ENCODE measurements around the gene NBL1.

NBL1 gene

GRCh38 chr1:19685994-19686393 lies 41.9 kb downstream of the NBL1 start:
- DNase-seq, result no peak
- Histone ChIP-seq H3K4me2 (ENCODE audit: low read length, poor library complexity, severe bottlenecking) (no peak overlapping the region), H2BK12ac (ENCODE audit: low read length in 2 of 2) (no peak overlapping the region), H3K4me3 (ENCODE audit: insufficient read depth in 1 of 2, low read depth in 1 of 2, low read length in 2 of 2) (no peak overlapping the region), H4K91ac (ENCODE audit: low read length) (no peak overlapping the region), H3K36me3 (ENCODE audit: control insufficient read depth in 1 of 2, insufficient read depth in 2 of 2, low read depth in 1 of 2, low read length in 2 of 2) (peaks cover 16 to 17% of the 10 kb centered on the region in 2 experiments), H3K4me1 (ENCODE audit: control insufficient read depth, insufficient read depth, low read depth, low read length) (peaks cover 5% of the 10 kb centered on the region), H3K9ac (ENCODE audit: low read length) (no peak overlapping the region), H3K9me3 (ENCODE audit: control insufficient read depth, low read length) (peaks cover 4% of the 10 kb centered on the region), H2BK15ac (ENCODE audit: low read depth, poor library complexity, severe bottlenecking) (no peak overlapping the region), H3K23ac (ENCODE audit: low read length in 2 of 2) (no peak overlapping the region), H3K27ac (ENCODE audit: low read length, poor library complexity, severe bottlenecking) (no peak overlapping the region), H3K27me3 (ENCODE audit: control insufficient read depth in 1 of 2, insufficient read depth in 1 of 2, low read length in 2 of 2) (no peaks in the 10 kb centered on the region), H4K8ac (ENCODE audit: low read length) (no peak overlapping the region), H2AFZ (ENCODE audit: low read depth, low read length) (no peak overlapping the region), H3K18ac (ENCODE audit: low read depth in 1 of 2, low read length in 2 of 2) (no peak overlapping the region), H3K4ac (ENCODE audit: low read depth in 1 of 2, low read length in 2 of 2) (no peak overlapping the region), H2BK120ac (ENCODE audit: low read depth, low read length) (no peak overlapping the region), H2BK5ac (ENCODE audit: low read depth, low read length, poor library complexity, severe bottlenecking) (no peak overlapping the region), H2AK5ac (ENCODE audit: low read length, severe bottlenecking) (no peak overlapping the region), H3K14ac (ENCODE audit: low read length in 2 of 2) (no peak overlapping the region), H3K79me1 (replicated peaks; ENCODE audit: low read length, poor library complexity, severe bottlenecking) (no peaks in the 10 kb centered on the region)
- 69% methylated on average over 7 of the region's 9 CpGs for WGBS

GRCh38 chr1:19687414-19687813 lies 43.3 kb downstream of the NBL1 start:
- WGBS, result 89% methylated on average over 1 of the region's 1 CpG
- H3K36me3 ChIP-seq (ENCODE audit: control insufficient read depth in 1 of 2, insufficient read depth in 2 of 2, low read depth in 1 of 2, low read length in 2 of 2), result peaks cover 16 to 24% of the 10 kb centered on the region in 2 experiments
- no peak overlapping the region for H2AK5ac ChIP-seq (ENCODE audit: low read length, severe bottlenecking)
- H4K91ac ChIP-seq (ENCODE audit: low read length), result no peak overlapping the region
- H3K27ac ChIP-seq (ENCODE audit: low read length, poor library complexity, severe bottlenecking), result no peak overlapping the region
- no peak overlapping the region for H2BK120ac ChIP-seq (ENCODE audit: low read depth, low read length)
- H3K9me3 ChIP-seq (ENCODE audit: control insufficient read depth, low read length), result peaks cover 4% of the 10 kb centered on the region
- no peak overlapping the region for H2BK5ac ChIP-seq (ENCODE audit: low read depth, low read length, poor library complexity, severe bottlenecking)
- no peak overlapping the region for H4K8ac ChIP-seq (ENCODE audit: low read length)
- no peaks in the 10 kb centered on the region for H3K27me3 ChIP-seq (ENCODE audit: control insufficient read depth in 1 of 2, insufficient read depth in 1 of 2, low read length in 2 of 2)
- H3K4me2 ChIP-seq (ENCODE audit: low read length, poor library complexity, severe bottlenecking), result no peak overlapping the region
- H3K4ac ChIP-seq (ENCODE audit: low read depth in 1 of 2, low read length in 2 of 2), result no peak overlapping the region
- no peak overlapping the region for H3K9ac ChIP-seq (ENCODE audit: low read length)
- DNase-seq, result no peak
- no peak overlapping the region for H3K23ac ChIP-seq (ENCODE audit: low read length in 2 of 2)
- H3K4me1 ChIP-seq (ENCODE audit: control insufficient read depth, insufficient read depth, low read depth, low read length), result peaks cover under 1% of the 10 kb centered on the region
- no peak overlapping the region for H2AFZ ChIP-seq (ENCODE audit: low read depth, low read length)
- H3K4me3 ChIP-seq (ENCODE audit: insufficient read depth in 1 of 2, low read depth in 1 of 2, low read length in 2 of 2), result no peak overlapping the region
- no peak overlapping the region for H2BK12ac ChIP-seq (ENCODE audit: low read length in 2 of 2)
- no peak overlapping the region for H3K18ac ChIP-seq (ENCODE audit: low read depth in 1 of 2, low read length in 2 of 2)
- no peak overlapping the region for H2BK15ac ChIP-seq (ENCODE audit: low read depth, poor library complexity, severe bottlenecking)
- no peaks in the 10 kb centered on the region for H3K79me1 ChIP-seq (replicated peaks; ENCODE audit: low read length, poor library complexity, severe bottlenecking)
- H3K14ac ChIP-seq (ENCODE audit: low read length in 2 of 2), result no peak overlapping the region

DNA sequence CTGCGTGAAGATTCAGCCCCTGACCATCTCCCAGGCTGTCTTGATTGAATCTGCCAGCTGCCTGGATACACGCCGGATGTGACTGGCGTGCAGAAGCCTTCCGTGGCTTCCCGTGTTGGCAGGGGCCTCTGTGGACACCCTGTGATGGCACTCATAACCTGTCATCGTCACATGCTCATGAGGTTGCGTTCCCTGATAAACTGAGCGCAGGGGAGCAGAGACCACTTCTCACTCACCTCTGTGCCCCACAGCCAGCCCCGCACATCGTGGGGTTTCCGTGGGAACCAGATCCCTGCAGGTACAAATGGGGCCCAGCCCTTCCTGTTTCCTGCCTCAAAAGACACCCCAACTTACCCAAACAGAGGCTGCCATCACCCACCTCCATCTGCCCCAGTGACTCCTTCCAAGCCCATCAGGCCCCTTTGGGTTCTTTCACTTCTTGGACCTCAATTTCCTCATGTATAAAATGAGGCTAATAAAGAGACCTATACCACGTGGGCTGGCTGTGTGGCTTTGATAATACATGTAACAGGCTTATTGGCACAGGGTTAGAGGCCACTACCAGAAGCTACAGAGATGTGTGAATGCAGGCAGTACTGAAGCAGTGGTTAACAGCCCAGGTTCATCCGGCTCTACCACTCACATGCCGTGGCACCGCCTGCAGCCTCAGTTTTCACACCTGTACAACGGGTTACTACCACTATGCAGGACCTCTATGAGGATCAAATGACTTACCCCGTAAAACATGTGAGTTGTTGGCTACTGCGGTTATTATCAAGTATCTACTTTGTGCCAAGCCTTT lies 44.1 kb downstream of the NBL1 start:
- Histone ChIP-seq H3K4ac (ENCODE audit: low read depth in 1 of 2, low read length in 2 of 2) (no peak overlapping the region), H3K9ac (ENCODE audit: low read length) (no peak overlapping the region), H2BK5ac (ENCODE audit: low read depth, low read length, poor library complexity, severe bottlenecking) (no peak overlapping the region), H3K27me3 (ENCODE audit: control insufficient read depth in 1 of 2, insufficient read depth in 1 of 2, low read length in 2 of 2) (no peaks in the 10 kb centered on the region), H4K8ac (ENCODE audit: low read length) (no peak overlapping the region), H3K4me2 (ENCODE audit: low read length, poor library complexity, severe bottlenecking) (no peak overlapping the region), H3K23ac (ENCODE audit: low read length in 2 of 2) (no peak overlapping the region), H2BK12ac (ENCODE audit: low read length in 2 of 2) (no peak overlapping the region), H3K4me1 (ENCODE audit: control insufficient read depth, insufficient read depth, low read depth, low read length) (no peaks in the 10 kb centered on the region), H3K79me1 (replicated peaks; ENCODE audit: low read length, poor library complexity, severe bottlenecking) (no peaks in the 10 kb centered on the region), H2BK15ac (ENCODE audit: low read depth, poor library complexity, severe bottlenecking) (no peak overlapping the region), H4K91ac (ENCODE audit: low read length) (no peak overlapping the region), H3K36me3 (ENCODE audit: control insufficient read depth in 1 of 2, insufficient read depth in 2 of 2, low read depth in 1 of 2, low read length in 2 of 2) (peaks cover 16 to 24% of the 10 kb centered on the region in 2 experiments), H2BK120ac (ENCODE audit: low read depth, low read length) (no peak overlapping the region), H3K27ac (ENCODE audit: low read length, poor library complexity, severe bottlenecking) (no peak overlapping the region), H3K9me3 (ENCODE audit: control insufficient read depth, low read length) (peaks cover 4% of the 10 kb centered on the region), H3K4me3 (ENCODE audit: insufficient read depth in 1 of 2, low read depth in 1 of 2, low read length in 2 of 2) (no peak overlapping the region), H3K18ac (ENCODE audit: low read depth in 1 of 2, low read length in 2 of 2) (no peak overlapping the region), H2AFZ (ENCODE audit: low read depth, low read length) (no peak overlapping the region), H3K14ac (ENCODE audit: low read length in 2 of 2) (no peak overlapping the region), H2AK5ac (ENCODE audit: low read length, severe bottlenecking) (no peak overlapping the region)
- 88% methylated on average over 19 of the region's 19 CpGs for WGBS
- no peak for DNase-seq

DNA sequence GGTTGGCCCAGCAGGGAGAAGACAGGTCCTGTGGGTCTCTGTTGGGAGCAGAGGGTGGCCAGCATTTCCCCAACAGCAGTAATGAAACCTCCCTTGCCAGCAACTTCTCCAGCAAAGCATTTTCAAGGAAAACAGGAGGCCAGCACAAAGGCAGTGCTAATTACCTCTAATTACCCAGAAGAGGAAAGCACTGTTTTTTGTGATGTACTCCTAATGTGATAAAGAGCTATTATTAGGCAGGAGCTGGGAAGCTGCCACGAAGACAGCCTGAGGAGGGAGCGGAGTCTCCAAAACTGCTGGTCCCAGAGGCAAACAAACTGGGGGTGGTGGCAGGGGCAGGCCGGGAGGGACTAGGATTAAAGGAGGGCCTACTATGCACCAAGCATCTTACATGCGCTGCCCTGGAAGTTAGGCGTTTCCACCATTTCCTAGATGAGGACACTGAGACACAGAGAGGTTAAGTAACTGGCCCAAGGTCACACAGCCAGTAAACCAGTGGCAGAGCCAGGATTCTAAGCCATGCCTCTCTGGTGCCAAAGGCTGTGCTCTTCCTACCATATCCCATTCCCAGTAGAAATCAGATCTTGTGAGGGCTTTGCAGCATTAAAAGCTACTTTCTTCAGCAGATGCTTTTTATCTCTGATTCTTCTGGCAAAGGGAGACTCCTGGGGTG lies 45.1 kb downstream of the NBL1 start:
- Histone ChIP-seq H2BK120ac (ENCODE audit: low read depth, low read length) (no peak overlapping the region), H4K8ac (ENCODE audit: low read length) (no peak overlapping the region), H3K9ac (ENCODE audit: low read length) (no peak overlapping the region), H3K4me1 (ENCODE audit: control insufficient read depth, insufficient read depth, low read depth, low read length) (no peaks in the 10 kb centered on the region), H3K27me3 (ENCODE audit: control insufficient read depth in 1 of 2, insufficient read depth in 1 of 2, low read length in 2 of 2) (no peaks in the 10 kb centered on the region), H3K36me3 (ENCODE audit: control insufficient read depth in 1 of 2, insufficient read depth in 2 of 2, low read depth in 1 of 2, low read length in 2 of 2) (peaks cover 26 to 29% of the 10 kb centered on the region in 2 experiments), H3K18ac (ENCODE audit: low read depth in 1 of 2, low read length in 2 of 2) (no peak overlapping the region), H3K4ac (ENCODE audit: low read depth in 1 of 2, low read length in 2 of 2) (no peak overlapping the region), H2BK12ac (ENCODE audit: low read length in 2 of 2) (no peak overlapping the region), H4K91ac (ENCODE audit: low read length) (no peak overlapping the region), H3K4me3 (ENCODE audit: insufficient read depth in 1 of 2, low read depth in 1 of 2, low read length in 2 of 2) (no peak overlapping the region), H2BK5ac (ENCODE audit: low read depth, low read length, poor library complexity, severe bottlenecking) (no peak overlapping the region), H2AK5ac (ENCODE audit: low read length, severe bottlenecking) (no peak overlapping the region), H3K9me3 (ENCODE audit: control insufficient read depth, low read length) (peaks cover 4% of the 10 kb centered on the region), H2BK15ac (ENCODE audit: low read depth, poor library complexity, severe bottlenecking) (no peak overlapping the region), H3K4me2 (ENCODE audit: low read length, poor library complexity, severe bottlenecking) (no peak overlapping the region), H3K14ac (ENCODE audit: low read length in 2 of 2) (no peak overlapping the region), H3K27ac (ENCODE audit: low read length, poor library complexity, severe bottlenecking) (no peak overlapping the region), H3K23ac (ENCODE audit: low read length in 2 of 2) (no peak overlapping the region), H3K79me1 (replicated peaks; ENCODE audit: low read length, poor library complexity, severe bottlenecking) (no peaks in the 10 kb centered on the region), H2AFZ (ENCODE audit: low read depth, low read length) (no peak overlapping the region)
- 50% methylated on average over 5 of the region's 5 CpGs for WGBS
- DNase-seq, result no peak
